ENCODE measurements around the gene CD74.

DNA sequence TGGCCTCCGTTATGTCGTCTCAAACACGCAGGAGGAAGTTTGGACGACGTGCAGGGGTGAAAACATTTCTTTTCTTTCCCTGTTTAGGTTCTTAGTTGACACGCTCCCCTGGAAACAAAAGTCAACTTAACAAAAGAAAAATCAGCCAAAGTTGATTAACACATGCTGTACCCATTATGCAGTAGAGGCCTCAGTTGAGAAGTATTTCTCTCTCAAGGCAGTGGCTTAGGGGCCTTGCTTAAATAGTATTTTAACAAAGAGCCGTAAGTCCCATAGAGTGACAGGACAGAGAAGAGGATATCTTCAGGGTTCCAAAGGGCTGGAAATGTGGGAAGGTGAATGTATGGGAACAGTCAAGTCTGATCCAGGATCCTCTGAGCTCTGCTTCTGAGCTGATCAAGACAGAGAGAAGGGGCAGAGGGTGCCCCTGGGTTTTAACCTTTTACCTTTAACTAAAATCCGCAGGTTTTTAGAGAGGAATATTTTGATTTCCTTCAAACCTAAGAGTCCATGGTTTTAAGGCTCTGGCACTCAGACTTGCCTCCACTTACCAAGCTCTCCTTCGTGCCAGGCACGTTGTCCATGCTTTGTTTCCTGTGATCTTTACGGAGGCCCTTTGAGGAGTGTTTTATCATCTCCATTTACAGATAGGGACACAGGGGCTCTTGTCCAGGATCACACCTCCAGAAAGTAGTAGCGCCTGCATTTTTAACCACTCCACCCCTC lies 629 bp upstream of the CD74 start:
- TF ChIP-seq CTCF (conservative IDR thresholded peaks at IDR 0.05 in 1 of 2, IDR thresholded peaks at IDR 0.05 in 1 of 2; ENCODE audit: extremely low read depth in 1 of 2, insufficient read depth in 1 of 2, low read depth in 1 of 2, low read length in 2 of 2) = no peak
- TF ChIP-seq EZH2 (IDR thresholded peaks at IDR 0.05; ENCODE audit: borderline replicate concordance, low read length) = no peak
